GM12892 (cell line): ENCODE measurements around the gene STAB2.

Experiments
- DNase-seq: peaks from one replicate; pipeline ENCODE4 v3.0.0; 2011; ENCODE audit not compliant: insufficient read length
- FAIRE-seq: peaks from 2 replicates; lab custom pipeline; 2011; peaks lifted over from hg19 to GRCh38; lab: Jason Lieb, UNC
- POLR2A ChIP-seq: IDR thresholded peaks from 2 replicates; pipeline ENCODE4 v1.6.1; 2011; ENCODE audit warnings: low read depth, low read length, control low read depth
- POLR2AphosphoS5 ChIP-seq: IDR thresholded peaks from 2 replicates; pipeline ENCODE4 v1.6.1; 2011; ENCODE audit warnings: low read depth, low read length, control low read depth
- TAF1 ChIP-seq: IDR thresholded peaks from 2 replicates; pipeline ENCODE4 v1.6.1; 2011; ENCODE audit warnings: low read depth, mild to moderate bottlenecking, control low read depth, low read length, borderline replicate concordance

STAB2 gene

GRCh38 chr12:103757248-103757647, 170.2 kb downstream of the STAB2 start:
- no peak for FAIRE-seq
- TF ChIP-seq POLR2AphosphoS5 (no peak), TAF1 (no peak), POLR2A (no peak)
- DNase-seq, result no peak

DNA sequence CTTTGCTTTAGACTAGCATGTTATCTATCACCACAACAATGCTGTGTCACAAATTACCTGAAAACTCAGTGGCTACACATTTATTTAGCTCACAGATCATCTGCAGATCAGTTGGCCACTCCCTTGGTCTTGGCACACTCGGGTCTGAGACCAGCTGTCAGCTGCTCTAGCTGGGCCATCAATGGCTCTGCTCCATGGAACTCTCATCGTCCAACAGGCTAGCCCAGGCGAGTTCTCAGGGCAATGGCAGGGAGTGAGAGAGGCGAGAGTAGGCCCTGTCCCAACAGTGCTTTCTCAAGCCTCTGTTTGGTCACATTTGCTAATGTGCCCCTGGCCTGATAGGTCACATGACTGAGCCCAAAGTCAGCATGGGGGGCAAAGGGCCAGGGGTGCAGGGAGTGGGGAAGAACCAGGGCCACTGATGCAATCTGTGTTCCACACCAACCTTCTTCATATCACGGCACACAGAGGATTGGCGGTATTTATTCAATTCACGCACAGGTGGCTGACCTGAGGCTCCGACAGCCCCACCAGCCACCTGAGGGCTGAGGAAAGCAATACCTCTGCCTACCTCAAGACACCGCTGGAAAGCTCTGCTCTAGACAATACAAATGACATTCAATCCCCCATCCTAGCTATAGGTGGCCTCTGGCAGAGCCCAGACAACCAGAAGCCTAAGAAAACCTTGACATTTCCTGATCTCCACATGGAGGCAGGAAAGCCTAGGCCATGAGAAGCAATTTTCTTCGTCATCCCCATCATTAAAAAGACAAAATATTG, 171.4 kb downstream of the STAB2 start:
- no peak for DNase-seq
- no peak for FAIRE-seq
- TF ChIP-seq POLR2AphosphoS5 (no peak), POLR2A (no peak), TAF1 (no peak)

DNA sequence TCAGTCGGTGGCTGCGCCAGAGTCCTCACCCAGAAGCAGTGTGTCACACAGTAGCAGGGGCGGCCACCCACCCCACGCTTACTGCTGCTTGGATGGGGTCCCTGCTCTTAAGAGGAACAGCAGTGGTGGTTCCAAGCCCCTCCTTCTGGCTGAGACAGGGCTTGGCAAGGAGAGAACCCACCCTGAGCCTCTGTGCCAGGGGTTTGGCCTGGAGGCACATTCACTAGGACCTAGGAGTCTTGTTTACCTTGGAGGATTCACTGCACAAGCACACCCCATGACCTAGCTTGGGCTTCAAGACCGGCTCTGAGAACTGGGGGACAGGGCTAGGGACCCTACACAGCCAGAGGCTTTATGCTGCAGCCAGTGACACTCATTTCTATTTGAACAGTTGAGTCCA, 175.4 kb downstream of the STAB2 start:
- no peak for TF ChIP-seq POLR2AphosphoS5
- TF ChIP-seq TAF1, result no peak
- no peak for TF ChIP-seq POLR2A
- no peak for DNase-seq
- no peak for FAIRE-seq

GRCh38 chr12:103765322-103765721, 178.2 kb downstream of the STAB2 start:
- FAIRE-seq (no peak), DNase-seq (no peak)
- TF ChIP-seq POLR2A (no peak), POLR2AphosphoS5 (no peak), TAF1 (no peak)

GRCh38 chr12:103766028-103766427, 179.0 kb downstream of the STAB2 start:
- no peak for FAIRE-seq
- no peak for TF ChIP-seq POLR2A
- TF ChIP-seq POLR2AphosphoS5, result no peak
- TF ChIP-seq TAF1, result no peak
- DNase-seq, result no peak

DNA sequence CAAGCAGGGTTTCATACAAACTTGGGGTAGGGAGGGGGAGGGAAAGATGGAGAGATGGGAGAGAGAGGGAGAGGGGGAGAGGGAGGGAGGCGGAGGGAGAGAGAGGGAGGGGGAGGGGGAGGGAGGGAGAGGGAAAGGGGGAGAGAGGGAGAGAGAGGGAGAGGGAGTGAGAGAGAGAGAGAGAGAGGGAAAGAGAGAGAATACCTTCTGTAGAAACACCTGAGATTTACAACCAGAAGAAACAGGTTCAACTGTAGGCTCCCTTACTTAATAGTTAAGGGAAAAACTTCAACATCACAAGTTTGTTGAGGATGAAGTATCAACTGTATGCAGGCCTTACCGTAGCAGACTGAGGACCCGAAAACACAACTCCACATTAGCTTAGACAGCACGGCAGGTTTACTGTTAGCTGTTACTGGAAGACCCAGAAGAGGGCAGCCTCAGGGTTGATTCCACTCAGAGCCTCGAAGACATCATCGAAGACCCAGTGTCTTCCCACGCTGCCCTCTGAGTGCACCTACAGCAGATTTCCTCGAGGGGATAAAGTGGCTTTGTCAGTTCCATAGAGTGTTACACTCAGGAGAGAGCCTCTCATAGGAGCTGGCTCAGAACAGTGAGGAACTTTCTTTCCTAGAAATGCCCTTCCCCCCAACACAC, 181.5 kb downstream of the STAB2 start:
- FAIRE-seq, result no peak
- TF ChIP-seq POLR2AphosphoS5, result no peak
- TF ChIP-seq POLR2A, result no peak
- TF ChIP-seq TAF1, result no peak
- no peak for DNase-seq

- no peak for DNase-seq
- TF ChIP-seq POLR2A (no peak), POLR2AphosphoS5 (no peak), TAF1 (no peak)
- FAIRE-seq, result no peak
Measured at GRCh38 chr12:103769240-103769945, 182.3 kb downstream of the STAB2 start.

GRCh38 chr12:103771466-103771865, 184.4 kb downstream of the STAB2 start:
- DNase-seq (no peak), FAIRE-seq (no peak)
- TF ChIP-seq POLR2A (no peak), POLR2AphosphoS5 (no peak), TAF1 (no peak)

- FAIRE-seq (no peak), DNase-seq (no peak)
- TF ChIP-seq POLR2AphosphoS5 (no peak), POLR2A (no peak), TAF1 (no peak)
Measured at GRCh38 chr12:103772367-103773108, 185.5 kb downstream of the STAB2 start.

DNA sequence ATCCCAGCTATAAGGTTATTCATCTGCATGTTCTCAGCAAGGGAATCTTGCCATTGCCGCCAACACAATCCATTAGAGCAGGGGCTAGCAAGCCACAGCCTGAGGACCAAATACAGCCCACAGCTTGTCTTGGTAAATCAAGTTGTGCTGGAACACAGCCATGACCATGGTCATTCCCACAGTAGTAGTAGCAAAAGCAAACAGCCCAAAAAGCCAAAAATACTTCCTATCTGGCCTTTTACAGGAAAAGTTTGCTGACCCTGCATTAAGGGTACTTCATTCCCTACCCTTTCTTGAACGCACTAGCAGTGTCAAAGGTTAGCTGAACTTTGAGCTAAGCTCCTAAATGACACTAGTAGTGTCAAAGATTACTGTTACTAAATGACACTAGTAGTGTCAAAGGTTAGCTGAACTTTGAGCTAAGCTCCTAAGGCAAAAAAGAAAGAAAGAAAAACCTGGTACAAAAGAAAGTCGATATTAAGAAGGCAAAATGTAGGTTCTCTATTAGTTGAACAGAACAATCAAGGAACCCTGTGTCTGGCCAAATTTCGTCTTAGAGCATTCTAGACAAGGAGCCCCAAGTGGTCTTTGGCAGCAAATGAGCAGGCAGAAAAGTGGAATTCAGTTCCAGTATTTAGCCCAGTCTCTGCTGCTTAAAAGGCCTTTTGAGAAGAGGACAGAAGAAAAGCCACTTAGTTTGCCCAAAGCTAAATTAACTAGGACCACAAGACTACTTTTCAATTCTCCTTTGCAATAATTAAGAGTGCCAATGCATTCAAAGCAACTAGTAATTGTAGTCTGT, 186.2 kb downstream of the STAB2 start:
- no peak for TF ChIP-seq POLR2AphosphoS5
- TF ChIP-seq TAF1, result no peak
- no peak for TF ChIP-seq POLR2A
- no peak for FAIRE-seq
- no peak for DNase-seq
